Smooth muscle cell (in vitro differentiated cells): Measurements from ENCODE around the gene RUFY1. TPM values are rescaled to one million over a fixed set of nuclear protein-coding genes. Genes with fewer than 3 reads are reported as not detected.
A peak's percentile ranks its signal among the peaks of the same experiment; 100 is the strongest.

Experiments
- DNase-seq: peaks from one replicate; lab custom pipeline; 2025; ENCODE audit not compliant: unreplicated experiment; lab: John Stamatoyannopoulos, UW
- H2AFZ ChIP-seq: fragments of 200-600 bp; sonication (generic); 2 replicates; pipeline ENCODE4 v1.6.0; 2016; ENCODE audit warnings: antibody characterized with exemption, low read depth, mild to moderate bottlenecking
- H3F3A ChIP-seq: fragments of 200-600 bp; sonication (generic); 2 replicates; pipeline ENCODE4 v1.6.0; 2017; ENCODE audit warnings: antibody characterized with exemption, low read depth
- H3K27ac ChIP-seq: fragments of 200-600 bp; sonication (generic); 2 replicates; pipeline ENCODE4 v1.5.1; 2016; ENCODE audit warnings: low read depth, mild to moderate bottlenecking
- H3K27me3 ChIP-seq: fragments of 200-600 bp; sonication (generic); 2 replicates; pipeline ENCODE4 v1.6.1; 2016; ENCODE audit warnings: low read depth, mild to moderate bottlenecking
- H3K36me3 ChIP-seq: fragments of 200-600 bp; sonication (generic); 2 replicates; pipeline ENCODE4 v1.5.1; 2016; ENCODE audit warnings: low read depth
- H3K4me1 ChIP-seq: fragments of 200-600 bp; sonication (generic); 2 replicates; pipeline ENCODE4 v1.5.1; 2016; ENCODE audit warnings: low read depth
- H3K4me2 ChIP-seq: fragments of 200-600 bp; sonication (generic); 2 replicates; pipeline ENCODE4 v1.6.0; 2016; ENCODE audit warnings: mild to moderate bottlenecking
- H3K4me3 ChIP-seq: fragments of 200-600 bp; sonication (generic); 2 replicates; pipeline ENCODE4 v1.5.1; 2016; ENCODE audit warnings: mild to moderate bottlenecking
- H3K79me2 ChIP-seq: fragments of 200-600 bp; sonication (generic); 2 replicates; pipeline ENCODE4 v1.6.0; 2016; ENCODE audit warnings: low read depth, mild to moderate bottlenecking
- H3K9ac ChIP-seq: fragments of 200-600 bp; sonication (generic); 2 replicates; pipeline ENCODE4 v1.6.0; 2016; ENCODE audit warnings: low read depth
- H3K9me3 ChIP-seq: fragments of 200-600 bp; sonication (generic); replicated peaks from 2 replicates; pipeline ENCODE4 v1.5.1; 2016; ENCODE audit warnings: low read depth
- H4K20me1 ChIP-seq: fragments of 200-600 bp; sonication (generic); 2 replicates; pipeline ENCODE4 v1.6.0; 2016; ENCODE audit warnings: low read depth
- CTCF ChIP-seq: fragments of 200-600 bp; sonication (generic); IDR thresholded peaks from 2 replicates; pipeline ENCODE4 v1.5.1; 2017; ENCODE audit warnings: borderline replicate concordance, mild to moderate bottlenecking, antibody characterized with exemption; ENCODE audit not compliant: insufficient read depth, poor library complexity, severe bottlenecking
- WGBS: methylation state at CpG from one replicate; pipeline ENCODE4 v1.1.7; 2016; ENCODE audit warnings: low lambda C conversion rate; 5-methylcytosine and 5-hydroxymethylcytosine counted together
- polyA plus RNA-seq: library from polyadenylated mRNA; unstranded; fragments of >200 nt; fragmentation: Nextera tagmentation; extraction: Ambion mirVana; gene quantifications from 2 replicates; pipeline ENCODE4 v1.2.1, GENCODE V29; 2016
- total RNA-seq: library from RNA; depleted of rRNA; stranded (reverse); fragments of >200 nt; gene quantifications from 2 replicates; pipeline ENCODE4 v1.2.3, GENCODE V29; 2014

The RUFY1 gene
- total and polyA plus RNA-seq, 2 experiments from 2014 or later = 23.8 to 26.4 TPM

- Histone ChIP-seq H3K4me2 (no peak overlapping the region), H2AFZ (no peak overlapping the region), H3K79me2 (peaks cover 72% of the 10 kb centered on the region), H3F3A (peaks cover 83% of the 10 kb centered on the region), H4K20me1 (peaks cover 98% of the 10 kb centered on the region), H3K36me3 (peaks cover 58% of the 10 kb centered on the region), H3K4me1 (peaks cover 18% of the 10 kb centered on the region), H3K9me3 (no peaks in the 10 kb centered on the region), H3K27me3 (no peaks in the 10 kb centered on the region), H3K9ac (no peak overlapping the region), H3K27ac (peak overlapping the region; percentile 88), H3K4me3 (no peak overlapping the region)
- no peak for TF ChIP-seq CTCF
- 88% methylated on average over 2 of the region's 2 CpGs for WGBS
- DNase-seq = no peak
Observed at GRCh38 chr5:179615203-179615602, 64.8 kb downstream of the RUFY1 start.

- H3F3A ChIP-seq = peaks cover 81% of the 10 kb centered on the region
- H3K27me3 ChIP-seq = no peaks in the 10 kb centered on the region
- peaks cover 27% of the 10 kb centered on the region for H3K4me1 ChIP-seq
- H3K36me3 ChIP-seq = peaks cover 58% of the 10 kb centered on the region
- WGBS = 93% methylated on average over 9 of the region's 9 CpGs
- H3K4me3 ChIP-seq = no peak overlapping the region
- TF ChIP-seq CTCF = no peak
- no peak overlapping the region for H3K9ac ChIP-seq
- no peak overlapping the region for H3K4me2 ChIP-seq
- H4K20me1 ChIP-seq = peaks cover 98% of the 10 kb centered on the region
- DNase-seq = no peak
- peaks cover 81% of the 10 kb centered on the region for H3K79me2 ChIP-seq
- no peaks in the 10 kb centered on the region for H3K9me3 ChIP-seq
- H3K27ac ChIP-seq = peak overlapping the region; percentile 88
- no peak overlapping the region for H2AFZ ChIP-seq
Observed at GRCh38 chr5:179616002-179616594, 65.7 kb downstream of the RUFY1 start.

- Histone ChIP-seq H3K79me2 (peaks cover 95% of the 10 kb centered on the region), H3K27me3 (no peaks in the 10 kb centered on the region), H3F3A (peaks cover 79% of the 10 kb centered on the region), H2AFZ (no peak overlapping the region), H3K27ac (peak overlapping the region; percentile 88), H3K9me3 (no peaks in the 10 kb centered on the region), H3K4me3 (no peak overlapping the region), H3K36me3 (peaks cover 57% of the 10 kb centered on the region), H3K9ac (no peak overlapping the region), H4K20me1 (peaks cover 99% of the 10 kb centered on the region), H3K4me1 (peaks cover 34% of the 10 kb centered on the region), H3K4me2 (peak overlapping the region; percentile 92)
- TF ChIP-seq CTCF = no peak
- 84% methylated on average over 7 of the region's 7 CpGs for WGBS
- no peak for DNase-seq
Observed at GRCh38 chr5:179617930-179618329, 67.6 kb downstream of the RUFY1 start.
